SK-N-SH treated with all-trans-retinoic acid at 6 μM for 48 hours (cell line): ENCODE data around the gene ZFAND3.

Source experiments
- CREB5 ChIP-seq: fragments of 250-450 bp; sonication (Bioruptor Pico); IDR thresholded peaks from 2 replicates; pipeline ENCODE4 v1.5.1; 2020; ENCODE audit warnings: low read depth, mild to moderate bottlenecking, moderate library complexity
- SNAI2 ChIP-seq: fragments of 250-450 bp; sonication (Bioruptor Pico); IDR thresholded peaks from 2 replicates; pipeline ENCODE4 v1.5.0; 2020; ENCODE audit warnings: mild to moderate bottlenecking, moderate library complexity
- ZC3H10 ChIP-seq: fragments of 250-450 bp; sonication (Bioruptor Pico); IDR thresholded peaks from 2 replicates; pipeline ENCODE4 v1.5.1; 2021; ENCODE audit warnings: mild to moderate bottlenecking, moderate library complexity
- ZFP30 ChIP-seq: fragments of 450-650 bp; formaldehyde crosslinking; IDR thresholded peaks from 2 replicates; pipeline ENCODE4 v1.5.0; 2022; ENCODE audit warnings: mild to moderate bottlenecking, moderate library complexity
- ZNF565 ChIP-seq: fragments of 450-650 bp; formaldehyde crosslinking; conservative IDR thresholded peaks from 2 replicates; pipeline ENCODE4 v1.5.0; 2020; ENCODE audit warnings: low read depth, mild to moderate bottlenecking, moderate library complexity
- ZNF8 ChIP-seq: fragments of 450-650 bp; formaldehyde crosslinking; IDR thresholded peaks from 2 replicates; pipeline ENCODE4 v1.5.0; 2020; ENCODE audit warnings: mild to moderate bottlenecking, moderate library complexity

GRCh38 chr6:37835923-37836322, 16.4 kb downstream of the ZFAND3 start:
- TF ChIP-seq CREB5 (CRISPR knock-in tag) (no peak), ZFP30 (no peak), ZC3H10 (no peak), ZNF8 (CRISPR knock-in tag) (no peak), ZNF565 (CRISPR knock-in tag) (no peak), SNAI2 (no peak)
